DND-41 (cell line): ENCODE data around the gene GPA33.

Experiments
- ATAC-seq: fragments of 200-7000 bp; cut with Tn5 transposase; 3 replicates; pipeline ENCODE4 v1.9.1; 2021; ENCODE audit warnings: low read depth; ENCODE audit not compliant: insufficient read depth
- DNase-seq: peaks from one replicate; pipeline ENCODE4 v3.0.0-alpha.2; 2020
- H2AFZ ChIP-seq: 2 replicates; pipeline ENCODE4 v1.6.0; 2012; ENCODE audit warnings: low read depth, low read length
- H3K27ac ChIP-seq: 2 replicates; pipeline ENCODE4 v1.5.1; 2012; ENCODE audit warnings: low read length, inconsistent platforms
- H3K27me3 ChIP-seq: fragments of 200-600 bp; sonication (generic); 2 replicates; pipeline ENCODE4 v1.6.0; 2012; ENCODE audit warnings: low read length, mild to moderate bottlenecking, inconsistent platforms; ENCODE audit not compliant: insufficient read depth, poor library complexity
- H3K36me3 ChIP-seq: 2 replicates; pipeline ENCODE4 v1.5.1; 2012; ENCODE audit warnings: low read length, inconsistent platforms; ENCODE audit not compliant: insufficient read depth
- H3K4me1 ChIP-seq: 2 replicates; pipeline ENCODE4 v1.5.1; 2012; ENCODE audit warnings: mild to moderate bottlenecking, low read length; ENCODE audit not compliant: insufficient read depth
- H3K4me2 ChIP-seq: 2 replicates; pipeline ENCODE4 v1.6.0; 2012; ENCODE audit warnings: mild to moderate bottlenecking, moderate library complexity, low read length, inconsistent platforms; ENCODE audit not compliant: insufficient read depth
- H3K4me3 ChIP-seq, 2 experiments: fragments of 200-600 bp in 1 of 2; shearing (Covaris generic) in 1 of 2; 2 replicates each; pipeline ENCODE4 v1.5.1; 2012 to 2016; ENCODE audit warnings: inconsistent platforms in 2 of 2, low read length in 2 of 2, mild to moderate bottlenecking in 2 of 2, low read depth in 1 of 2, moderate library complexity in 1 of 2
- H3K79me2 ChIP-seq: 2 replicates; pipeline ENCODE4 v1.6.0; 2012; ENCODE audit warnings: low read length, inconsistent platforms; ENCODE audit not compliant: insufficient read depth
- H3K9ac ChIP-seq: 2 replicates; pipeline ENCODE4 v1.6.0; 2012; ENCODE audit warnings: low read depth, mild to moderate bottlenecking, inconsistent platforms, low read length, moderate library complexity
- H3K9me3 ChIP-seq: 2 replicates; pipeline ENCODE4 v1.5.1; 2012; ENCODE audit warnings: low read length, moderate library complexity, mild to moderate bottlenecking, inconsistent platforms; ENCODE audit not compliant: insufficient read depth, severe bottlenecking
- H4K20me1 ChIP-seq: 2 replicates; pipeline ENCODE4 v1.6.0; 2012; ENCODE audit warnings: low read length; ENCODE audit not compliant: insufficient read depth
- CTCF ChIP-seq: IDR thresholded peaks from 2 replicates; pipeline ENCODE4 v1.5.1; 2012; ENCODE audit warnings: borderline replicate concordance, low read length, moderate library complexity, mild to moderate bottlenecking; ENCODE audit not compliant: poor library complexity, severe bottlenecking; ENCODE audit errors: extremely low read depth
- EZH2 ChIP-seq: IDR thresholded peaks from 3 replicates; pipeline ENCODE4 v1.6.1; 2012; ENCODE audit warnings: borderline replicate concordance, low read depth, mild to moderate bottlenecking, moderate library complexity, low read length, inconsistent platforms; ENCODE audit not compliant: severe bottlenecking

The GPA33 gene

GRCh38 chr1:167104256-167104633, 14.1 kb upstream of the GPA33 start:
- H3K79me2 ChIP-seq = no peaks in the 10 kb centered on the region
- H3K4me3 ChIP-seq = 0 out of 4 replicates have a peak overlapping the region, but pooled peaks of 1 of the 2 experiments have one; percentile 3
- H3K9me3 ChIP-seq = no peaks in the 10 kb centered on the region
- no peak for TF ChIP-seq CTCF
- TF ChIP-seq EZH2 = no peak
- peak overlapping the region; percentile 83 for H3K27ac ChIP-seq
- H3K4me2 ChIP-seq = peak overlapping the region; percentile 46
- no peaks in the 10 kb centered on the region for H4K20me1 ChIP-seq
- DNase-seq = peak; percentile 66
- H3K9ac ChIP-seq = peak overlapping the region; percentile 43
- peak; percentile 80 for ATAC-seq
- no peaks in the 10 kb centered on the region for H3K27me3 ChIP-seq
- peak overlapping the region; percentile 70 for H2AFZ ChIP-seq
- no peaks in the 10 kb centered on the region for H3K36me3 ChIP-seq
- H3K4me1 ChIP-seq = peaks cover 42% of the 10 kb centered on the region

- Histone ChIP-seq H3K27me3 (no peaks in the 10 kb centered on the region), H3K27ac (peak overlapping the region; percentile 83), H3K4me1 (peaks cover 30% of the 10 kb centered on the region), H3K4me2 (no peak overlapping the region), H2AFZ (no peak overlapping the region), H3K36me3 (no peaks in the 10 kb centered on the region), H4K20me1 (no peaks in the 10 kb centered on the region), H3K9ac (no peak overlapping the region), H3K9me3 (no peaks in the 10 kb centered on the region), H3K79me2 (no peaks in the 10 kb centered on the region), H3K4me3 (no peak overlapping the region)
- TF ChIP-seq CTCF (no peak), EZH2 (no peak)
- no peak for ATAC-seq
- DNase-seq = no peak
Measured at GRCh38 chr1:167102906-167103573, 12.9 kb upstream of the GPA33 start.

- no peak for ATAC-seq
- Histone ChIP-seq H3K4me1 (peaks cover 27% of the 10 kb centered on the region), H3K79me2 (no peaks in the 10 kb centered on the region), H4K20me1 (no peaks in the 10 kb centered on the region), H3K4me3 (no peak overlapping the region), H3K27me3 (no peaks in the 10 kb centered on the region), H3K9ac (no peak overlapping the region), H3K4me2 (no peak overlapping the region), H3K9me3 (no peaks in the 10 kb centered on the region), H3K27ac (no peak overlapping the region), H3K36me3 (no peaks in the 10 kb centered on the region), H2AFZ (no peak overlapping the region)
- TF ChIP-seq EZH2 = no peak
- TF ChIP-seq CTCF = no peak
- no peak for DNase-seq
Measured at GRCh38 chr1:167101754-167102153, 11.6 kb upstream of the GPA33 start.

GRCh38 chr1:167100730-167101129, 10.6 kb upstream of the GPA33 start:
- Histone ChIP-seq H3K27ac (no peak overlapping the region), H3K9me3 (no peaks in the 10 kb centered on the region), H3K79me2 (no peaks in the 10 kb centered on the region), H3K4me2 (no peak overlapping the region), H3K9ac (no peak overlapping the region), H2AFZ (no peak overlapping the region), H4K20me1 (no peaks in the 10 kb centered on the region), H3K4me1 (peaks cover 37% of the 10 kb centered on the region), H3K27me3 (no peaks in the 10 kb centered on the region), H3K4me3 (no peak overlapping the region), H3K36me3 (no peaks in the 10 kb centered on the region)
- TF ChIP-seq EZH2 = no peak
- no peak for TF ChIP-seq CTCF
- ATAC-seq (no peak), DNase-seq (no peak)
